ENCODE results near the gene ATL1.

The ATL1 gene

DNA sequence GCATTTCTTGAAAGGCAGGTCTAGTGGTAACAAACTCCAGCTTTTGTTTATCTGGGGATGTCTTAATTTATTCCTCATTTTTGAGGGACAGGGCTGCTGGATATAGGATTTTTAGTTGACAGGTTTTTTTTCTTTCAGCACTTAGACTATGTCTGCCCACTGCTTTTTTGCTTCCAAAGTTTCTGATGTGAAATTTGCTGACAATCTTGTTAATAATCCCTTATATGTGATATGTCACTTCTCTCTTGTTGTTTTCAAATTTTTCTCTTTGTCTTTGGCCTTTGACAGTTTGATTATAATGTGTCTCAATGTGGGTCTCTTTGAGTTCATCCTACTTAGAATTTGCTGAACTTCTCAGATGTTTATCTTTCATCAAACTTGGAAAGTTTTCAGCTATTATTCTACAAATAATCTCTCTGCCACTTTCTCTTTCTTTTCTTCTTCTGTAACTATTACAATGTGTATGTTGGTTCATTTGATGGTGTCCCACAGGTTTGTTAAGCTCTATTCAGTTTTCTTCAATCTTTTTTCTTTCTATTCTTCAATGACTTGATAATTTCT is 9.8 kb downstream of the ATL1 start:
- H3K27me3 ChIP-seq (ENCODE audit: insufficient read depth, low read length, poor library complexity): no peaks in the 10 kb centered on the region
- H3K27ac ChIP-seq (ENCODE audit: low read length): no peak overlapping the region
- H3K9ac ChIP-seq (ENCODE audit: low read depth, low read length): no peak overlapping the region
- no peak overlapping the region for H2AFZ ChIP-seq (ENCODE audit: low read depth, low read length)
- ATAC-seq (ENCODE audit: insufficient read depth, low read depth) (no peak), DNase-seq (no peak)
- no peak overlapping the region for H3K4me3 ChIP-seq (ENCODE audit: low read depth in 1 of 2, low read length in 2 of 2)
- no peaks in the 10 kb centered on the region for H3K79me2 ChIP-seq (ENCODE audit: insufficient read depth, low read length)
- H4K20me1 ChIP-seq (ENCODE audit: insufficient read depth, low read length): no peaks in the 10 kb centered on the region
- TF ChIP-seq EZH2 (IDR thresholded peaks at IDR 0.05; ENCODE audit: borderline replicate concordance, low read depth, low read length, severe bottlenecking): no peak
- TF ChIP-seq, protein P1, sequence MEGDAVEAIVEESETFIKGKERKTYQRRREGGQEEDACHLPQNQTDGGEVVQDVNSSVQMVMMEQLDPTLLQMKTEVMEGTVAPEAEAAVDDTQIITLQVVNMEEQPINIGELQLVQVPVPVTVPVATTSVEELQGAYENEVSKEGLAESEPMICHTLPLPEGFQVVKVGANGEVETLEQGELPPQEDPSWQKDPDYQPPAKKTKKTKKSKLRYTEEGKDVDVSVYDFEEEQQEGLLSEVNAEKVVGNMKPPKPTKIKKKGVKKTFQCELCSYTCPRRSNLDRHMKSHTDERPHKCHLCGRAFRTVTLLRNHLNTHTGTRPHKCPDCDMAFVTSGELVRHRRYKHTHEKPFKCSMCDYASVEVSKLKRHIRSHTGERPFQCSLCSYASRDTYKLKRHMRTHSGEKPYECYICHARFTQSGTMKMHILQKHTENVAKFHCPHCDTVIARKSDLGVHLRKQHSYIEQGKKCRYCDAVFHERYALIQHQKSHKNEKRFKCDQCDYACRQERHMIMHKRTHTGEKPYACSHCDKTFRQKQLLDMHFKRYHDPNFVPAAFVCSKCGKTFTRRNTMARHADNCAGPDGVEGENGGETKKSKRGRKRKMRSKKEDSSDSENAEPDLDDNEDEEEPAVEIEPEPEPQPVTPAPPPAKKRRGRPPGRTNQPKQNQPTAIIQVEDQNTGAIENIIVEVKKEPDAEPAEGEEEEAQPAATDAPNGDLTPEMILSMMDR (IDR thresholded peaks at IDR 0.05; ENCODE audit: borderline replicate concordance, extremely low read depth, low read length, poor library complexity, severe bottlenecking): no peak
- peaks cover 16% of the 10 kb centered on the region for H3K9me3 ChIP-seq (ENCODE audit: insufficient read depth, low read length, severe bottlenecking)
- no peaks in the 10 kb centered on the region for H3K4me1 ChIP-seq (ENCODE audit: insufficient read depth, low read length)
- no peaks in the 10 kb centered on the region for H3K36me3 ChIP-seq (ENCODE audit: insufficient read depth, low read length)
- H3K4me2 ChIP-seq (ENCODE audit: insufficient read depth, low read length): no peak overlapping the region

DNA sequence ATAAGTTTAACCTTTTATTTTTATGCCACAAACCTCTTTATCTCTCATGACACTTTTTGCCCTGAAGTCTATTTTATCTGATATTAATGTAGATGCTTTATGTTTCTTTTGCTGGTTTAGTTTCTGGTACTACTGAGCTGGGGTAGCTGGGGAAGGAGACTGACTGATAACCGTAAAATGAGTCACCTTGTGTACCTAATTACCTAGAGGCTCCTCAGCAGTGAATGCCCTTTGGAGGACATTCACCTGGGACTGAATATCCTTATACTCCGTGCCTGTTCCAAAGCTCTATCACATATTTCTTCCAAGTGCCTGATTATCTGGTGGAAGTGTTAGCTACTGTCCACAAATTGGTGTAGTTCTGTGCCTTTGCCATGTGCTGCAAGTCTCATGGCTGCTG is 13.9 kb downstream of the ATL1 start:
- Histone ChIP-seq H3K27ac (ENCODE audit: low read length) (no peak overlapping the region), H3K36me3 (ENCODE audit: insufficient read depth, low read length) (no peaks in the 10 kb centered on the region), H4K20me1 (ENCODE audit: insufficient read depth, low read length) (no peaks in the 10 kb centered on the region), H3K4me3 (ENCODE audit: low read depth in 1 of 2, low read length in 2 of 2) (no peak overlapping the region), H2AFZ (ENCODE audit: low read depth, low read length) (no peak overlapping the region), H3K9ac (ENCODE audit: low read depth, low read length) (no peak overlapping the region), H3K27me3 (ENCODE audit: insufficient read depth, low read length, poor library complexity) (no peaks in the 10 kb centered on the region), H3K4me2 (ENCODE audit: insufficient read depth, low read length) (no peak overlapping the region), H3K4me1 (ENCODE audit: insufficient read depth, low read length) (no peaks in the 10 kb centered on the region), H3K79me2 (ENCODE audit: insufficient read depth, low read length) (no peaks in the 10 kb centered on the region), H3K9me3 (ENCODE audit: insufficient read depth, low read length, severe bottlenecking) (peaks cover 16% of the 10 kb centered on the region)
- DNase-seq (no peak), ATAC-seq (ENCODE audit: insufficient read depth, low read depth) (no peak)
- no peak for TF ChIP-seq EZH2 (IDR thresholded peaks at IDR 0.05; ENCODE audit: borderline replicate concordance, low read depth, low read length, severe bottlenecking)
- TF ChIP-seq, protein P1 (IDR thresholded peaks at IDR 0.05; ENCODE audit: borderline replicate concordance, extremely low read depth, low read length, poor library complexity, severe bottlenecking): no peak

DNA sequence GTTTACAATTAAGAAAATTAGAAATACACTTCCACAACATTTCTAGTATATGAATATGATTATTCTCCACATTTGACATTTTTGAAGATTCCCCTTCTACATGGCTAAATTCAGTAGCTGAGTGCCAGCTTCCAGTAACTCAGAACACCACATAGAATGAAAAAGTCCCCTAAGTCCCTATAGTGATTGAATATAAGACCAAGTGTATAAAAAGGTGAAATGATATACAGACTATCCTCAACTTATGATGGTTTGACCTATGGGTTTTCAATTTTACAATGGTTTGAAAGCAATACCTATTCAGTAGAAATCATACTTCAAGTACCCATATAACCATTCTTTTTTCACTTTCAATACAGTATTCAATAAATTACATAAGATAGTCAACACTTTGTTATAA is 15.8 kb downstream of the ATL1 start:
- Histone ChIP-seq H3K4me2 (ENCODE audit: insufficient read depth, low read length) (no peak overlapping the region), H3K9me3 (ENCODE audit: insufficient read depth, low read length, severe bottlenecking) (peaks cover 6% of the 10 kb centered on the region)

More for the DNA sequence above, 15.8 kb downstream of the ATL1 start:
- DNase-seq (no peak), ATAC-seq (ENCODE audit: insufficient read depth, low read depth) (no peak)
- no peak overlapping the region for H3K4me3 ChIP-seq (ENCODE audit: low read depth in 1 of 2, low read length in 2 of 2)
- TF ChIP-seq EZH2 (IDR thresholded peaks at IDR 0.05; ENCODE audit: borderline replicate concordance, low read depth, low read length, severe bottlenecking): no peak
- TF ChIP-seq, protein P1 (IDR thresholded peaks at IDR 0.05; ENCODE audit: borderline replicate concordance, extremely low read depth, low read length, poor library complexity, severe bottlenecking): no peak
- no peaks in the 10 kb centered on the region for H3K27me3 ChIP-seq (ENCODE audit: insufficient read depth, low read length, poor library complexity)
- H3K79me2 ChIP-seq (ENCODE audit: insufficient read depth, low read length): no peaks in the 10 kb centered on the region
- H3K36me3 ChIP-seq (ENCODE audit: insufficient read depth, low read length): no peaks in the 10 kb centered on the region
- no peak overlapping the region for H2AFZ ChIP-seq (ENCODE audit: low read depth, low read length)
- no peaks in the 10 kb centered on the region for H3K4me1 ChIP-seq (ENCODE audit: insufficient read depth, low read length)
- no peak overlapping the region for H3K27ac ChIP-seq (ENCODE audit: low read length)
- no peaks in the 10 kb centered on the region for H4K20me1 ChIP-seq (ENCODE audit: insufficient read depth, low read length)
- no peak overlapping the region for H3K9ac ChIP-seq (ENCODE audit: low read depth, low read length)
